HepG2 (cell line): ENCODE data around the gene ARFGAP2. TPM values are rescaled to one million over a fixed set of nuclear protein-coding genes. Genes with fewer than 3 reads are reported as not detected.
A peak's percentile ranks its signal among the peaks of the same experiment; 100 is the strongest.

Experiments
- BORCS8-MEF2B ChIP-seq: sonication (generic); formaldehyde crosslinking; IDR thresholded peaks from 2 replicates; pipeline ENCODE4 v1.8.0; 2022; ENCODE audit warnings: mild to moderate bottlenecking, missing genetic modification reagents
- CSRNP1 ChIP-seq: sonication (generic); formaldehyde crosslinking; IDR thresholded peaks from 2 replicates; pipeline ENCODE4 v1.8.1; 2023; ENCODE audit warnings: mild to moderate bottlenecking, missing genetic modification reagents
- DRAP1 ChIP-seq: IDR thresholded peaks from 2 replicates; pipeline ENCODE4 v1.6.1; 2016; ENCODE audit warnings: missing genetic modification reagents, missing compliant biosample characterization
- E2F2 ChIP-seq: sonication (generic); formaldehyde crosslinking; IDR thresholded peaks from 2 replicates; pipeline ENCODE4 v1.4.0; 2020; ENCODE audit warnings: missing genetic modification reagents, borderline replicate concordance
- PCBP2 ChIP-seq: fragments of 200-400 bp; formaldehyde crosslinking; optimal IDR thresholded peaks from 2 replicates; pipeline ENCODE3; 2018; ENCODE audit warnings: low read length, low read depth; ENCODE audit not compliant: poor library complexity, severe bottlenecking
- PRDM15 ChIP-seq: sonication (generic); formaldehyde crosslinking; IDR thresholded peaks from 2 replicates; pipeline ENCODE4 v1.4.0; 2020; ENCODE audit warnings: missing genetic modification reagents
- TCF12 ChIP-seq, 2 experiments: fragments of 450-650 bp in 1 of 2; sonication (generic) in 1 of 2; formaldehyde crosslinking in 1 of 2; IDR thresholded peaks; 2 replicates each; pipeline versions ENCODE4 v1.6.1 to v1.8.0; 2017 to 2022; ENCODE audit warnings: antibody characterized with exemption in 1 of 2, mild to moderate bottlenecking in 1 of 2, missing genetic modification reagents in 1 of 2, moderate library complexity in 1 of 2
- ZFYVE20 ChIP-seq: sonication (generic); formaldehyde crosslinking; IDR thresholded peaks from 2 replicates; pipeline ENCODE4 v1.8.0; 2023; ENCODE audit warnings: low read depth, mild to moderate bottlenecking, moderate library complexity, missing genetic modification reagents, borderline replicate concordance
- ZNF530 ChIP-seq: sonication (generic); formaldehyde crosslinking; IDR thresholded peaks from 2 replicates; pipeline ENCODE4 v1.5.0; 2020; ENCODE audit warnings: low read depth, mild to moderate bottlenecking, missing genetic modification reagents
- ZNF687 ChIP-seq: sonication (generic); formaldehyde crosslinking; IDR thresholded peaks from 2 replicates; pipeline ENCODE4 v1.5.1; 2020; ENCODE audit warnings: mild to moderate bottlenecking, missing genetic modification reagents, moderate library complexity
- polyA plus RNA-seq, 8 experiments: library from polyadenylated mRNA; depleted of rRNA in 3 of 8; stranded (reverse) in 7 of 8; unstranded in 1 of 8; fragments of >200 nt; fragmentation: Illumina TruSeq in 4 of 8; extraction: Trizol in 4 of 8; gene quantifications; 2 replicates each; pipeline versions ENCODE4 v1.2.1 to v1.2.3, GENCODE V29; 2011 to 2016; ENCODE audit warnings: low read depth in 4 of 8, missing spikeins in 1 of 8, mixed read lengths in 1 of 8; ENCODE audit not compliant: insufficient read depth in 1 of 8
- total RNA-seq, 5 experiments: library from RNA; depleted of rRNA; stranded (reverse); fragments of >200 nt; fragmentation: Illumina TruSeq; extraction: Trizol; gene quantifications; 2 replicates each; pipeline ENCODE4 v1.2.3, GENCODE V29; 2016; ENCODE audit warnings: low read depth in 1 of 5

ARFGAP2 gene
- total and polyA plus RNA-seq, 2 of the 13 experiments (the other 11 are each of a cell fraction or from before 2014, with no cell fraction given) = 32.3 to 75.3 TPM

- TF ChIP-seq ZNF687 (CRISPR knock-in tag) = peak; percentile 60
- no peak for TF ChIP-seq TCF12 (IDR thresholded peaks at IDR 0.05)
- no peak for TF ChIP-seq TCF12 (CRISPR knock-in tag; IDR thresholded peaks at IDR 0.05)
- TF ChIP-seq CSRNP1 (CRISPR knock-in tag) = peak; percentile 55; the same call in 1 of the 2 replicates
- TF ChIP-seq E2F2 = no peak
- TF ChIP-seq PRDM15 = no peak
- no peak for TF ChIP-seq ZNF530 (CRISPR knock-in tag)
- TF ChIP-seq BORCS8-MEF2B (CRISPR knock-in tag) = no peak
- TF ChIP-seq ZFYVE20 = peak; percentile 68; the same call in 1 of the 2 replicates
- no peak for TF ChIP-seq PCBP2
- TF ChIP-seq DRAP1 = peak; percentile 57; the same call in 1 of the 2 replicates
Observed at GRCh38 chr11:47176328-47177228, at the start of gene ARFGAP2 (continued).
